NB4 (cell line): ENCODE results near the gene MAP4K2.

ENCODE experiments used
- CTCF ChIP-seq: IDR thresholded peaks from one replicate; pipeline ENCODE4 v1.5.1; 2012; ENCODE audit warnings: low read depth, low read length
- MYC ChIP-seq: IDR thresholded peaks from 2 replicates; pipeline ENCODE4 v1.6.1; 2011; ENCODE audit warnings: low read depth, low read length
- POLR2A ChIP-seq: IDR thresholded peaks from 2 replicates; pipeline ENCODE4 v1.6.1; 2011; ENCODE audit warnings: mild to moderate bottlenecking; ENCODE audit not compliant: insufficient read length; ENCODE audit errors: extremely low read depth
- TF ChIP-seq, protein P1 (sequence below): IDR thresholded peaks from 2 replicates; pipeline ENCODE4 v1.6.1; 2011; ENCODE audit warnings: low read depth, low read length

DNA sequence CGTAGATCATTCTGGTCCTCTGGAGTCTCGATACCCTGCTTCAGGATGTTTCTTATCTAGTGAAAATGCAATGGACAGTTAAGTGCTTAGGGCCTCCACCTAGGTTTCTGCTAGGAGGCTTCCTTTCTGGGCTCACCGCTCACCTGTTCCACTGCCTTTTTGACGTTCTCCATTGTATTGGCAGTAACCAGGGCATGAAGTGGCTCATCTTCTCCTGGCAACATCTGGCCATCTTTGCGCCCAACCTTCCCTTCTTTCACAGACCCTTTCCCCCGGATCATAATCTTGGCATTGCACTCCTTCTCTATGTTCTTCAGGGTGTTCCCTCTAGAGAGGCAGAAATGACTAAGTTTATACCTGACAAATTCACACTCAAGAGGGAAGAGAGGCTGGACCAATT is 33.7 kb downstream of the MAP4K2 start:
- TF ChIP-seq CTCF (no peak), POLR2A (no peak), MYC (no peak)
- TF ChIP-seq, protein P1, sequence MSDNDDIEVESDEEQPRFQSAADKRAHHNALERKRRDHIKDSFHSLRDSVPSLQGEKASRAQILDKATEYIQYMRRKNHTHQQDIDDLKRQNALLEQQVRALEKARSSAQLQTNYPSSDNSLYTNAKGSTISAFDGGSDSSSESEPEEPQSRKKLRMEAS = no peak
